Suppressor macrophage treated with lipopolysaccharide for 1 hour (primary cell): ENCODE results near the gene SCAP.
"Not testable (repeated sequence)": the region's sequence is repeated elsewhere in the genome, so short reads cannot be mapped to it uniquely, and the experiment has no call there.

Experiments
- DNase-seq, 3 donors: peaks; one replicate each; pipeline ENCODE4 v3.0.0-alpha.2; 2020 to 2022

Gene SCAP

DNA sequence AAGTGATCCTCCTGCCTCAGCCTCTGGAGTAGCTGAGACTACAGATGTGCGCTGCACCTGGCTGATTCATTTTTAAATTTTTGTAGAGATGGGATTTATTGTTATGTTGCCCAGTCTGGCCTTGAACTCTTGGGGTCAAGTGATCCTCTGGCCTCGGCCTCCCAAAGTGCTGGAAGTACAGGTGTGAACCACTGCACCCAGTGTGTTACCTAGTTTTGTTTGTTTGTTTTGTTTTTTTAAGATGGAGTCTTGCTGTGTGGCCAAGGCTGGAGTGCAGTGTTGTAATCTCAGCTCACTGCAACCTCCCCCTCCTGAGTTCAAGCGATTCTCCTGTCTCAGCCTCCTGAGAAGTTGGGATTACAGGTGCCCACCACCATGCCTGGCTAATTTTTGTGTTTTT, 82.8 kb downstream of the SCAP start:
- DNase-seq = no peak

DNA sequence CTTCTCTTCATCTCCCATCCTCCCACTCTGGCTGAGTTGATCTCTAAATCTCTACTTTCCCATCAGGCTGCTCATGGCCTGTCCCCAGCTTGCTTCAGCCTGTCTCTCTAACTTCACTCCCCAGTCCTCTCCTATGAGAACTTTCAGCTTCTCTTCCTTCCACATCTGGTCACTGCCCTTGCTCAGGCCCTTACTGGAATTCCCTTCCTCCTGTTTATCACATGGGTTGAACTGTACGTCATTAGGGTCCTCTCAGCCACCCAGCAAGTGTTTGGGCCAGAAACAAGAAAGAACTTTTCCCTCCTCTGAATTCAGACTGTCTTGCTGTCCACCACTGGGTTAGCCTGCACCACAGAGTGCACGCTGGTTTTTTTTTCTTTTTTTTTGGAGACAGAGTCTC, 89.9 kb downstream of the SCAP start:
- no peak for DNase-seq

DNA sequence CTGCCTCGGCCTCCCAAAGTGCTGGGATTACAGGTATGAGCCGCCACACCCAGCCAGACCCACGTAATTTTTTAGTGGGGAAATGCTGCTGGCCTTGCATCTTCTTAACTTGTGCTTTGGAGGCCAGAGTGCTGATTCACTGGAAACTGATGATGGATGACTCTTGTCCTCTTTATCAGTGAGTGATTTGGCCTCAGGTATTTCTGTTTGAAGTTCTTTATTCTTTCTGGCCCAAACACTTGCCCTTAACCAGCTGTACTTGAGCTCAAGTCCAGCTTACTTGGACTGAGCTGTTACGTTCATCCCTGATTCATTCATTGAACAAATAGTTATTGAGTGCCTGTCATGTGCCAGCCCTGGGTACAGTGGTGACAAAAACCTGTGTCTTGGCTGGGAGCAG, 90.7 kb downstream of the SCAP start:
- no peak for DNase-seq

DNA sequence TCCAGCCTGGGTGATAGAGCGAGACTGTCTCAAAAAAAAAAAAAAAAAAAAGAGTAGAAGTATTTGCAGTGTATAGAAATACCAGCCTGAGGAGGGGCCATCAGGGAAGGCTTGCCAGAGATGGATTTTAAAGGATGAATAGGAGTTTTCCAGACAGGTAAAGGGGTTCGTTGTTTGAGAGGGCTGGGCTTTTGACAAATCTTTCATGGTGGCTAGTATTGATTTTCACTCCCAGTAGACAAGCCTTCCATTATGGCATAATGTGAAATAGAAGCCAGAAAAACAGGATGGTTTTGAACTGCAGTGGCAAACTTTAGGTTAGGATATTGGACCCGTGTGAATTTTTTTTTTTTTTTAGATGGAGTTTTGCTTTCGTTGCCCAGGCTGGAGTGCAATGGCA, 91.3 kb downstream of the SCAP start:
- DNase-seq = no peak

DNA sequence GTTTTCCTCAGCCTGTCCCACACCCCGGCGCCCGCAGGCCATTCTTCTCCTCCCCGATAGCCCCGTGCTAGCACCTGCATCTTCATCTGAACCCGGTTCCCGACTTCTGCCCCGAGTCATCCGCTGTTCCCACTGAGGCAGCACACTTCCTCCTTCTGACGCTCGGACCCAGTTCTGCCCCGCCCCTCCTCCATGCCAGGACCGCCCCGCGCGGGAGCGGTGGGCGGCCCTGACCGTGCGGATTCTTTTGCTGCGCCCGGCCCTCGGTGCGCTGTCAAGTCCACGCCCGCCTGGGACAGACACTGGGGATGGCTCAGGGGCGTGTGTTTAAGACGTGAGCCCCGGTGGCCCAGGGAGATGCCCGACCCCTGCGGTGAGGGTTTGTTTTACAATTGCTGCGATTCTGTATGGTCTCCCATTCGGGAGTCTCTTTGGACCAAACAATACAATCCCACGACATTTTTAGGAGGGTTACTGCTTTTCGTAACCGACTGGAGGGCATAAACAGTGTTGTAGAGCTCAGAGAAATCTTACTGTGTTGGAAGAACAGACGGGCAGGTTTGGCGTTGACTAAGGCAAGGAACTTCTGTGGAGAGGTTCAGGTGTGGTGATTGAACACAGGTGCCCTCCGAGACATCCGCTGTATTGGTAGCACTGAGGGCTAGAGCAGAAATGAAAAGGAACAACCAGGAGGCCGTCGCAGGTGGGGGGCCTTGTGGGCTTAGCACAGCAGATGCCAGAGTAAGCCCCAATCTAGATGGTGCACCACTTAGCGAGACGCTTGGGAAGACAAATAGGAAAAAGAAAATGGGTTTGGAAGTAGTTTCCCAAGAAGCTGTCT, 94.2 kb downstream of the SCAP start:
- peak; percentile 92 to 96 (median 94) for DNase-seq

DNA sequence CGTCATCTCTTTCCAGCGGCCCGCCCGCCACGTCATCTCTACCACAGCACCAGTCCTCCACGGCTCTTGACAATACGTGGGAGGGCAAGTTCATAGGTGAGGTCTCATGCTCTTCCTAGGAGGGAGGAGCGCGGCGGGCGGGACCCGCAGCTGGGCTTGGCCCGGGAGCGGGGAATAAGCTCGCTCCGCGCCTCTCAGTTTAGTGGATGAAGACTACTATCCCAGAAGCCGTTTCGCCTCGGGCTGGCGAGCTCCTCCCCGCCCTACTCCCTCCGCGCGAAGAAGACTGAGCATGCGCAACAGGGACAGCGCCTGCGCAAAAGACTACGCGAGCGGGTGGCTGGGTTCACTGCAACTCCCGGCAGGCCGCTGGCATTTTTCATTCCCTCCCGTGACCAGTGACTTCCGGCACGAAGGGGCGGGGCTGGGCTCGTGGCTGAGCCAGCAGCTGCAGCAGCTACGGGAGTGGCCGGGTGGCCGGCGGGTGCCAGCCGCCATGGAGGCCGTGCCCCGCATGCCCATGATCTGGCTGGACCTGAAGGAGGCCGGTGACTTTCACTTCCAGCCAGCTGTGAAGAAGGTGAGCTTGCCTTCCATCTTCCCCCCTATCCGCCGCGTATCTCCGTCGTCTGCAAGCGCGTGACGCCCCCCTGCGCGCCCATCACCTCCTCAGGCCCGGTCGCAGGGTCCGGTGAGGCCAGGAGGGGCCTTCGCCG, 95.0 kb downstream of the SCAP start, which contains the start of gene PTPN23:
Gene PTPN23, plus strand, starts transcription at position 421 of the 716 bp plus-strand sequence. Its CDS starts 76 bp downstream, at position 497.
- peak; percentile 99 to 100 (median 100) for DNase-seq

DNA sequence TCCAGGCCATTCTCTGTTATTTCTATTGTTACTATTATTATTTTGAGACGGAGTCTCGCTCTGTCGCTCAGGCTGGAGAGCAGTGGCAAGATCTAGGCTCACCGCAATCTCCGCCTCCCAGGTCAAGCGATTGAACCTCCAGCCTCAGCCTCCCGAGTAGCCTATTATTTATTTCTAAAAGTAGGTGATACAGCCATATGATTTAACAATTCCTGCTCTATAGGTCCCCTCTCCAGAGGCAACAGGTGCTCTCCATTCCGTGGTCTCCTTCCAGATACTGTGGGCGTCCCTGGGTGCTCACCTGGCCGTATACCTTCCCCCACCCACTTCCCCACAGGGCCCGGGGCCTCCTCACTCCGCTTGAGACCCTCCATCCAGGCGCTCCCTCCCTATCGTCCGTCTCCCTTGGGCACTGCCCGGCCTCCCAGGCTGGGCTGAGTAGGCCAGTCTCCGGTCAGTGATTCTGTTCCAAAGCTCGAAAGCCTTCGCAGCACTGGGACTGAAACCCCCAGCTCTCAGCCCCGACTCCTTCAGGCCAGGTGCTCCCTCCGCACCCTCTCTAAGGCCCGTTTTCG, 95.6 kb downstream of the SCAP start:
- no peak for DNase-seq

DNA sequence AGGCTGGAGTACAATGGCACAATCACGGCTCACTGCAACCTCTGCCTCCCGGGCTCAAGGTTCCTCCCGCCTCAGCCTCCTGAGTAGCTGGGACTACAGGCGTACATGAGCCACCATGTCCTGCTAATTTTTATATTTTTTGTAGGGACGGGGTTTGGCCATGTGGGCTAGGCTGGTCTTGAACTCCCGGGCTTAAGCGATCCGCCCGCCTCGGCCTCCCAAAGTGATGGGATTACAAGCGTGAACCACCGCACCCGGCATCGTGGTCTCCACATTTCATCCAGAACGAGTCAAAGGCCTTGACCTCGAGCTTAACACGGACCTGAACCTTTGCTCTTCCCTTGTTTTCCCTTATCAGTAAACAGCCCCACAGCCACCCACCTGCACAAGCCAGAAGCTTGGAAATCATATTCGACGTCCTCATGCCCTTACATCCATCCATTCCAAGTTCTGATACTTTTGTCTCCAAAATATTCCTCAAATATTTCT, 96.3 kb downstream of the SCAP start:
- no peak for DNase-seq

DNA sequence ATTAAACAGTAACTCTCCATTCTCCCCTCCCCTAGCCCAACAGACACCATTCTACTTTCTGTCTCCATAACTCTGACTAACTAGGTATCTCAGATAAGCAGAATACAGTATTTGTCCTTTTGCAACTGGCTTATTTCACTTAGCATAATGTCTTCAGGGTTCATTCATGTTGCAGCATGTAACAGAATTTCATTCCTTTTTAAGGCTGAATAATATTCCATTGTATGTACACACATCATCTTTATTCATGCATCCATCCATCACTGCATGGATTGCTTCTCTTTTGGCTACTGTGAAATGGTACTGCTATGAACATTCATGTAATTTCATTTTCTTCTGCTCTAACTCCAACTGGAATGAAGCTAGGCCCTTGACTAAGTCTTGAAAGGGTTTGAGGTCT, 96.9 kb downstream of the SCAP start:
- DNase-seq = no peak

DNA sequence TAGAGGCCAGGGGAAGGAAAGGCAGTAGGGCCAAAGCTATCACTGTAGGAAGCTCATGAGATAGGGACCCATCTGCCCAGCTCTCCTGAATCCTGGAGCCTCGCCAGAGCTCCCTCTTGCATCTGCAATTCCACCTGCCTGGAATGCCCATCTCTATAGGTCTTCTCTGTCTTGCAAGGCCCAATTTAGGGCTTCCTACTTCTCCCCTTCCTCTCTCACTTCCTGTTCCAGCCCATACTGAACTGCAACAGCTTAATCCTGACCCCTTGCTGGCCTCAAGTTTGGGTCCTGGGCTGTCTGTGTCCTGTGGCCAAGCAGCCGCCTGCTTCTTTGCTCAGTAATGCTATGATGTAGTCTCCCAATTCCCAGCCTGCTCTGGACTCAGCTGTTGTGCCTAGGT, 98.6 kb downstream of the SCAP start:
- peak in 2 of 3 donors; percentile 23 to 29 for DNase-seq

DNA sequence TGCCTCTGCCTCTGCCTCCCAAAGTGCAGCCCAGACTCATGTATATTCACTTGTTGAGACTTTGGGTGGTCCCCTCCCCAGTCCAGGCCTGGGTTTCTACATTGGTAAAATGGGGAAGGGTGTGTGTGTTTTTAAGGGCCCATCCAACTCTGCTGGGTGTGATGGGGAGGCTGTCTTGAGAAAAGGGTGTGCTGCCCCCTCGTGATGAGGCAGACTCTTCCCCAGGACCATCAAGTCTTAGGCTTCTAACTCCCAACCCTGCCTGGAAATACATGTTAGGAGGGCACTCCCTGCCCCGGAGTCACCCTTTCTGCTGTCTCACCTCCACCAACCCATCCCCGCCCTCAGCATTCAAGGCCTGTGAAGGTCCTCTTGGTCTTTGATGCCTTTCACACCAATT, 99.3 kb downstream of the SCAP start:
- no peak for DNase-seq

DNA sequence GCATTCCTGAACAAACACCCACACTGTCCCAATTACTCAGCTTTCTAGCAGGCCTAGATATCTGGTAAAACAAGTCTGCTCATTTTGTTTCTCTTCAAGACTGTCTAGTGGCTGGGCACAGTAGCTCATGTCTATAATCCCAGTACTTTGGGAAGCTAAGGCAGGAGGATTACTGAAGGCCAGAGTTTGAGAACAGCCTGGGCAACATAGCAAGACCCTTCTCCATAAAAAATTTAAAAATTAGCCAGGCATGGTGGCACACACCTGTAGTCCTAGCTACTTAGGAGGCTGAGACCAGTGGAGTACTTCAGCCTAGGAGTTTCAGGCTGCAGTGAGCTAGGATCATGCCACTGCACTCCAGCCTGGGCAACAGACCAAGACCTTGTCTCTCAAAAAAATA, 101.2 kb downstream of the SCAP start:
- no peak for DNase-seq

DNA sequence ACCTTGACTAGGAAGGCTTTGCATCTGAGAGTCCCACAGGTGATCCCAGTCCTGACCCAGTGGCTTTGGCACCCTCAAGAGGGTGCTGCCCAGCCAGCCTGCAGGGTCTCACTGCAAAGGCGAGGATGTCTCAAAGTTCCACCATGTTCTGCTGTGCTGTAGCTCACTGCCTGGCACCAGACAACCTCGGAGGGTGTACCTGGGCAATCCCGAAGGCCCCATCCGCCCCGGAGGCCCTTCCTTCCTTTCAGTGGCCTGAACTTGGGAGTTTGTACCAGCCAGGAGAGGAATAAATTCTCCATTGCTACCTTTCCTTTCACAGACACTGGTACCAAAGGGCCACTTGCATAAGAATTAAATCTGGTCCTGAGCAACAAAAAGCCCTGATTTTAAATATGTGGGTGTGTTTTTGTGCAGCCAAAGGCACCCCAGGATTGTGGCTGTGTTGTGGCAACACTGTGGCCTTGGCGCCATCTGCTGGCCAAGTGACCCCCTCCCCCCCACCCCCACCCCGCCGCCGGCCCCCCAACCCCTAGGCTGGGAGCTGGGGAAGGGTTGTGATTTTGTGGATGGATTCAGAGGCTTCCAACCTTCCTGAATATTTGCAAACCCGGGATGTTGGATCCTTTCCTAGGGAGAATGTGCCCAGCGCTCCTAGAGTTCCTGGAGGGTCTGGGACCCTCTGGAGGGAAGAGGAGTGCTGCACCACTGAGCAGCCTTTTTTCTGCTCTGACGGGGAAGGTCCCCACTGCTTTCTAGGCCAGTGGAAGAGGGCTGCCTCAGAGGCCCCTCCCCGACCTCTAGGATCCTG, 104.6 kb downstream of the SCAP start:
- peak; percentile 36 to 63 (median 43) for DNase-seq

DNA sequence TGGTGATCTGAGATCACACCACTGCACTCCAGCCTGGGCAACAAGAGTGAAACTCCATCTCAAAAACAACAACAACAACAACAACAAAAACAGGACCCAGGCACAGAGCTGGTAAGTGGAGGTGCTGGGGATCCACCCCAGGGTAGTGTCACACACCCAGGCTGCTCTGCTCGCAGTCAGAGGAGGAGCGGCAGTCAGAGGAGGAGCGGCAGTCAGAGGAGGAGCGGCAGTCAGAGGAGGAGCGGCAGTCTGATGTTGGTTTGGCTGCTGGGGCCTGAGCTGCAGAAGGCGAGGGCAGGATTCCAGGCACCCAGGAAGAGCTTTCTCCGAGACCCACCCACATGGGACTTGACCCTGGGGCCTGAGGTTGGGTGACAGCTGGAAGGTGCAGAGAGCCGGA, 105.7 kb downstream of the SCAP start:
- DNase-seq = not testable (repeated sequence)

DNA sequence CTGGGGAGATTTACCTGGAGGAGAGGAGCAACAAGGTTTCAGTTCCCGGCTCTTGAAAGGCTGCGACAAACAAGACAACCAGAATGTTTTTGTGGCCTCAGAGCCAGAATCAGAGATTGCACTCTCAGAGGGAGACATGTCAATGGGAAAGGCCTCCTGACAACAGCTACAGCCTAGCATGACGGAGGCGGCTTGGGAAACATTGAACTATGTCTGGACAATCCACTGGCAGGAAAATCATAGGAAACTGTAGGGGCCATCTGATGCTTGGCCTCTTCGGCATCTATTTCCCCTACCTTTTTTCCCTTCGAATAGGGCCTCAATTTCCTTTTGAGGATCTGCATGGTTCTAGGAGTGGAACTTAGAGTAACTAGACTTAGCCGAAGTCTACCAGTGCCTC, 108.1 kb downstream of the SCAP start:
- no peak for DNase-seq

DNA sequence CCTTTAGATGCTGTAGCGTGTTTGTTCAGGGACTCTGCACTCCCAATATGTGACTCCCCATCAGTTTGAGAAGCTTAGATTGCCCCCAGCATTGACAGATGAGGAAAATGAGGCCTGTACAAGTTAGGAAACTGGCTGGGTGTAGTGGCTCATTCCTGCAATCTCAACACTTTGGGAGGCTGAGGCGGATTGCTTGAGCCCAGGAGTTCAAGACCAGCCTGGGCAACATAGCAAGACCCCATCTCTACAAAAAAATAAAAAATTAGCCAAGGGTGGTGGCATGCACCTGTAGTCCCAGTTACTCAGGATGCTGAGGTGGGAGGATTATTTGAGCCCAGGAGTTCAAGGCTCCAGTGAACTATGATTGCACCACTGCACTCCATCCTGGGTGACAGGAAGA, 108.9 kb downstream of the SCAP start:
- DNase-seq = no peak

DNA sequence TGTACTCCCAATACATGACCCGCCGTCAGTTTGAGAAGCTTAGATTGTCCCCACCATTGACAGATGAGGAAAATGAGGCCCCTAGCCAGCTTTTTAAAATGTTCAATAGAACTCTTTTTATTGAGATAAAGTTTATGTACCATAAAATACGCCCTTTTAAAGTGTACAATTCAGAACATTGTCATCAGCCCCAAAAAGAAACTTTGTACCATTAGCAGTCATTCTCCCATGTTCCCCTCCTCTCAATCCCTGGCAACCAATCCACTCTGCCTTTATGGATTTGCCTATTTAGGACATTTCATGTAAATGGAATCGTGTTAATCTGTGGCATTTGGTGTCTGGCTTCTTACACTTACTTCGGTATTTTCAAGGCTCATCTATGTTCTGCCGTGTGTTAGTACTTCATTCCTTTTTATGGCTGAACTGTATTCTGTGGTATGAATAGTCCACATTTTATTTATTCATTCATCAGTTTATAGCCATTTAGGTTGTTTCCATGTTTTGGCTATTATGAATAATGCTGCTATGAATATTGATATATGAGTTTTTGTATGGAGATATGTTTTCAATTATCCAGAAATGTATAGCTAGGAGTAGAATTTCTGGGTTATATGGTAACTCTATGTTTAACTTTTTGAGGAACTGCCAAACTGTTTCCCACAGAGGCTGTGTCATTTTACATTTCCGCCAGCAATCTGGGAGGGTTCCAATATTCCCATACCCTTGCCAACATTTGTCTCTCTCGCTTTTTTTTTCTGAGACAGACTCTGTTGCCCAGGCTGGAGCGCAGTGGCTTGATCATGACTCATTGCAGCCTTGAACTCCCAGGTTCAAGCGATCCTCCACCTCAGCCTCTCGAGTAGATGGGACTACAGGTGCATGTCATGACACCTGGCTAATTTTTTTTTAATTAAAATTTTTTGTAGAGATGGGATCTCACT, 110.3 kb downstream of the SCAP start:
- DNase-seq = peak; percentile 28 to 39 (median 29)
